ENCODE measurements around the gene EFNB2. TPM values are rescaled to one million over a fixed set of nuclear protein-coding genes. Genes with fewer than 3 reads are reported as not detected.

Gene EFNB2
- polyA plus RNA-seq (2013, experiment 1 of 2; ENCODE audit: insufficient read length), result 21.3 TPM
- polyA plus RNA-seq (2013, experiment 2 of 2; ENCODE audit: insufficient read length), result 21.1 TPM

- DNase-seq, result peak; percentile 93
Observed at GRCh38 chr13:106535552-106536243, at the start of gene EFNB2. Gene EFNB2 (minus strand): TSS chr13:106535662. CDS start chr13:106534964, 698 bp downstream.

GRCh38 chr13:106581225-106581624 lies 45.8 kb upstream of the EFNB2 start:
- no peak for DNase-seq

- DNase-seq, result no peak
Observed at GRCh38 chr13:106575896-106576295, 40.4 kb upstream of the EFNB2 start.

GRCh38 chr13:106573868-106574267 lies 38.4 kb upstream of the EFNB2 start:
- peak; percentile 33 for DNase-seq

DNA sequence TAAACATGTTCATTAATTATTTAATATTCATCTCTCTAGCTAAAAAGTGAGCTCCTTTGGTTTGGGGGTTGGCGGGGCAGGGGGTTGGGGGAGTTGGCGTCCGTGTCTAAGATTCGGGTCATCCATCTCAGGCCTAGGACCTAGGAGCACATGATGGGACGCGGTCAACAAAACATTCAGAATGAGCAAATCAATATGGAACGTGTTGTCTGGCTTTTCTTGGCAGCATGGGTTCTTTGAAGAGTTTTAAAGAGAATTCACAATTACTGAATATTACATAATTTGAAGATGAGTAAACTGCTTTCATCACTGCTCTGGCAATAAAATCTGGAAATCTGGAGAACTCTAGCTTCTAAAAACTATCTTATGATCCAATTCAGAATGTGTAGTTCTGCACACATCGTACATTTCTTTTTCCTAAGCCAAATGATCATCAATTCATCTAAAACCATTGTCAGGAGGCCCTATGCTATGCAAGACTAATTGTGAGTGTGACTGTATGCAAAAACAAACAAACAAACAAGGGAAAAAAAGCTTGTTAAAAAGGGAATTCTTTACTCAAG lies 37.9 kb upstream of the EFNB2 start:
- DNase-seq, result peak; percentile 71

DNA sequence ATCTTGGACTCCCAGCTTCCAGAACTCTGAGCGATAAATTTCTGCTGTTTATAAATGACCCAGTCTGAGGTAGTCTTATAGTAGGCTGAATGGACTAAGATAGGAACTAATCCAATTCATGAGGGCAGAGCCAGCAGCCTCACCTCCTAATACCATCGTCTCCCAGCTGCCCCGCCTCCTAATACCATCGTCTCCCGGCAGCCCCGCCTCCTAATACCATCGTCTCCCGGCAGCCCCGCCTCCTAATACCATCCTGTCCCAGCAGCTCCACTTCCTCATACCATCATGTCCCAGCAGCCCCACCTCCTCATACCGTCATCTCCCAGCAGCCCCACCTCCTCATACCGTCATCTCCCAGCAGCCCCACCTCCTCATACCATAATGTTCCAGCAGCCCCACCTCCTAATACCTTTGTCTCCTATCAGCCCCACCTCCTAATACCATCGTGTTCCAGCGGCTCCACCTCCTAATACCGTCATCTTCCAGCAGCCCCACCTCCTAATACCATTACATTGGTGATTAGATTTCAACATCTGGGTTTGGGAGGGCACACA lies 34.9 kb upstream of the EFNB2 start:
- peak; percentile 42 for DNase-seq

- no peak for DNase-seq
Observed at GRCh38 chr13:106569233-106570095, 34.0 kb upstream of the EFNB2 start.

GRCh38 chr13:106568299-106569003 lies 33.0 kb upstream of the EFNB2 start:
- no peak for DNase-seq

DNA sequence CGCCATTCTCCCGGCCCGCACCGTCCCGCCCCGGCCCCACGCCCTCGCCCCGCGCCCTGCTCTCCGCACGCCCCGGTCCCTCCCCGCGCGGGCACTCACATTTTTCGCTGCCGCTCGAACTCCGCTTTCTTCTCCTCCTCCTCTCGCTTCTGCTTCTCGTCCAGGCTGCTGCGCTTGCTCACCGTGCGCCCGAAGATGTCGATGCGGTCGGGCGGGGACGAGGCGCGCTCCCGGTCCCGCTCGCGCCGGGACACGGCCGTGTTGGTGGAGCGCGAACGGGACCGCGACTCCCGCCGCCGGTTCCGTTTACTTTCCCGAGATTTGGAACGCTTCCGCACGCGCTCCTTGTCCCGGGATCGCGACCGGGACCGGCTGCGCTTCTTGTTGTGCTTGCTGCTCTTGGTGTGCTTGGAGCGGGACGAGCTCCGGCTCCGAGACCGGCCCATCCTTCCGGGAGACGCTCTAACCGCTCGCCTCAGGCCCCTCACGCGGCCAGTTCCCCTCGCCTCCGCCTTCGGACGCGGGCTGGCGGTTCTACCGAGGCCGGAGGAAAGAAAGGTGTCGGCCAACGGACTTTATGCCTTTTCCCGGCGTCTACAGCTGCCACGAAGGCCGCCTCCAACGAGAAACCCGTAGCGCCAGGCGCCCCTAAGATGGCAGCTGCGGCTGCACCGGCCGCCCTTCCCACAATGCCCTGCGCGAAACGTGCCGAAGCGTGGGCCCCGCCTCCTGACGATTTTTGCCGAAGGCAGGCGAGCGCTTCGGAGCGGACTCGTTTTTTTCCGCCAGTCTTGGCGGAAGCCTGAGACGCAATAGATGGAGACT lies 32.2 kb upstream of the EFNB2 start, which contains the start of gene ARGLU1:
TSS of gene ARGLU1 (minus strand) at position 664 of the 825 bp plus-strand sequence. CDS start at position 446, 218 bp downstream.
- DNase-seq, result peak; percentile 89

GRCh38 chr13:106566641-106567473 lies 31.4 kb upstream of the EFNB2 start:
- peak; percentile 37 for DNase-seq

DNA sequence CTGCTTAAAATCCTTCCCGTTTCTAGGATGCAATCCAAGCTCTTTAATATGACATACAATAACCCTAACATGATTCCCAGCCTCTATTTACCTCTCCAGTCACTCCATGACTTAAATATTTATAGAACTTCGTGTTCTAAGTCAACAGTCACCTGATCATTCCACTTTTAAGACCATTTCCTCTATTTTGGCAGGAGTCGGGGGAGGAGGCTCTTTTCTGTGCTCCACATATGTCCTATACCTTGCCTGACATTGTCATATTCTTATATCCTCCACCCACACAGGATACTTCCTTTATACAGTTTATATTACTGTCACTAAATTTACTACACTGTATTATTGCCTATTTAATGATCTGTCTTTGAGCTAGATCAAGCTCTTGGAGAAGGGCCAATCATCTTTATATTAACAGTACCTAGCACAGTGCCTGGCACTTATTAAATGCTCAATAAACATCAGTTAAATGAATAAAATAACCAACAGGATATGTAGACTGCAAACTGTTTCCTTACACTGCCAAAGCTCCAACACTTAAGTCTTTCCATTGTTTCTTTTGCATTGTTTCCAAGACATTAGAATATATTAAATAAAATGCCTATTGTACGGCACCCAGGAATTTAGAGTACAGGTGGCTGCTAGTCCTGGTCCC lies 29.8 kb upstream of the EFNB2 start:
- DNase-seq, result no peak

- DNase-seq, result no peak
Observed at GRCh38 chr13:106562301-106562700, 26.8 kb upstream of the EFNB2 start.

DNA sequence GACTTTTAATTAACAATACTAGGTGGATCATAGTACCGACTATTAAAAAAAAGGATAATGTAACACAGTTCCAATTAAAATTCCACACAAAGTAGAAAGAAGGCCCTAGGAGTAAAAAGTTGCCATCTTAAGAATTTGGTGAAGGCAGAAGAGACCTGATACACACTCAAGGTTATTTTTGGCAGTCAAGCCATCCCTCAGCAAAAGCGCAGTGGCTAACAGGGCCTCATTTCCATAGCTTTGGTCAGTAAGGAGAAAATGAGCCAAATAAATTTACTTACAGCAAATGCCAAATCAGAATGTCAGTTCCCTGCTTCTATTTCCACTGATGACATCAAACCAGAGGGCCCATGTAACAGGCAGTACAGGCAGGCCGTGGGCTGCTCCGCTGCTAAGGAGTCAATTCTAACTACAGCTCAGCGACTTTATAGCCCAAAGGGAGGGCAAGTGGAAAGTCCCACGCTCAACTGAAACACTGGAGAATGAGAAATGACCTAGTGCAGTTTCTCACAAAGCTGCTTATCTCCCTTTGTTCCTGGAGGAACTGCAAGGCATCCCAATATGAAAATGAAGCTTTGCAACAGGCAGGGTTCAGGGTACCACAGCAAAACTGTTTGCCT lies 26.2 kb upstream of the EFNB2 start:
- DNase-seq, result no peak

- no peak for DNase-seq
Observed at GRCh38 chr13:106560821-106561220, 25.4 kb upstream of the EFNB2 start.

DNA sequence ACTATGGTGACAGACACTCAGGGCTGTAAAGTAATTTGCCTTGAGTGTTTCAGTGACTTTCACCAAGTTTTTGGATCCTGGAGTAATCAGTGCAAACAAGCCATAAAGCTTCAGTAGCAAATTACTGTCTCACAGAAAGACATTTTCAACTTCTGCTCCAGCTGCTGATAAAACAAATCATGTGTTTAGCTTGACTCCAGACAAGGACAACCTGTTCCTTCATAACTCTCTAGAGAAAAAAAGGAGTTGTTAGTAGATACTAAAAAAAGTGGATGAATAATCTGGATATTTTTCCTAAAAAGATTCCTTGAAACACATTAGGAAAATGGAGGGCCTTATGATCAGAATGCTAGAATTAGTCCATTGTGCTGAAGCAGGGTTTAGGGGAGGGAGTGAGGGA lies 23.1 kb upstream of the EFNB2 start:
- DNase-seq, result no peak

DNA sequence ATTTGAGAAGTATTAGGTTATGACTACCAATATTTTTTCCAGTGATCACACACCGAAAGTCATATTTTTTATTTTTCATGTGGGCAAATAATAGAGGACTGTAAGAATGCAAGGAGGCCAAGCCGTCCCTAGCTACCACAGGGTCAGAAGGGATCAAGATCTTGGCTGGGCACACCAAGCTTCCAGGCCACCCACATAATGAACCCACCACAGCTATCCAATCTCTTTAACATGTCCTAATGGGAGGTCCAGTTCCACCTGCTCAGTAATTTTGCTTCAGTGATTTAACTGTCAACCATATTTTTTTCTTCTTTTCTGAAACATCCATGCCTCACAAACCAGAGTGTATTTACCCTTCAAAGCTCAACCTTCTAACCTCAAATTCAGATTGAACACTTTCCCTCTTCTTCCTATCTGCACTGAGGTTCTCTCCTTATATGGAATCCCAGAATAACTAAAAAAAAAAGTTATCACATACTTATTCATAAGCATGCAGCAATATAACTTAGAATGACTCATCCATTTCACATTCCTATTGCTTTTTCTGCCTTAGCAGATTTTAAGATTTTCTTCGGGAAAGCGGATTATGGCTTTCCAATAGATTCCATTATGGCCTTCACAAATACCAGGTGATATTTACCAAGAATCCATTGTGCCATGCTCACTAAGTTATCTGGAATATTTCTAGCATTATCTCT lies 20.3 kb upstream of the EFNB2 start:
- peak; percentile 52 for DNase-seq

DNA sequence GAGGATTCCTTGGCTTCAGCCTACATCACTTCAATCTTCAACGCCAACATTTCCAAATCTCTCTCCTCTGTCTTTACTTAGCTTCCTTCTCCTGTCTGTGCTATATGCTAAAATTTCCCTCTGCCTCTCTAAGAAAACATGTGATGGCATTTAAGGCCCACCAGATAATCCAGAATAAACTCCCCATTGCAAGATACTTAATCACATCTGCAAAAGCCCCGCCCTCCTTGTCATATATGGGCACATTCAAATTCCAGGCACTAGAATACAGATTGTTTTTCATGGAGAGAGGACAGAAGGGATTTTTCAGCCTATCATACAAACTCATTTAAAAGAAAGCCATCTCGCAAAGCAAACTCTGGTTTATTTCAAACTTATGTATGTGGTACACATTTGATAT lies 16.3 kb upstream of the EFNB2 start:
- DNase-seq, result no peak

DNA sequence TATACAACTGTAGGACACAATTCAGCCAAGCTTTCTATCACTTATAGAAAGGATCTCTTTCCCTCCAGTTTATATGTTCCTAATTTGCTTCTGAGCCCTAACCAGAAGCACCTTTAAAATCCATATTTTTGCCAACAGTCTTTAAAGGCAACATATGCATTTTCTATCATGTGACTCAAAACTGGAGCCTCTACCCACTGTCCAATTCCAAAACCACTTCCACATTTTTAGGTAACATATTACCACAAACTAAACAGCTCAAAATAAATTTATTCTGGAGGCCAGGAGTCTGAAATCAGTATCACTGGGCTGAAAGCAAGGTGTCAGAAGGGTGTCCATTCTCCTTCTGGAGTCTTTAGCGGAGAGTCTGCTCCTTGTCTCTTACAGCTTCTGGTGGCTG lies 15.9 kb upstream of the EFNB2 start:
- DNase-seq, result no peak

Measured in fibroblast of skin of abdomen (primary cell).